ENCODE measurements around the gene GPR143. TPM values are rescaled to one million over a fixed set of nuclear protein-coding genes. Genes with fewer than 3 reads are reported as not detected.

Gene GPR143
- 1.3 TPM for total RNA-seq

GRCh38 chrX:9765737-9766097 is at the start of gene GPR143:
Gene GPR143 (minus strand): TSS chrX:9765847. CDS start chrX:9765817, 30 bp downstream.

GRCh38 chrX:9785944-9786797 is 20.5 kb upstream of the GPR143 start, which contains the start of gene SHROOM2:
Gene SHROOM2 (plus strand): TSS chrX:9786429. CDS start chrX:9786546, 117 bp downstream.

Other genes with a start within 250 kb of the GPR143 start
- 21.9 TPM for gene SHROOM2, start 20.6 kb upstream of the GPR143 start, total RNA-seq
- not detected for gene CLDN34, start 201.5 kb upstream of the GPR143 start, total RNA-seq